Hepatocyte (in vitro differentiated cells): ENCODE results near the gene GOLGA1. TPM values are rescaled to one million over a fixed set of nuclear protein-coding genes. Genes with fewer than 3 reads are reported as not detected.

Experiments used
- DNase-seq: peaks from one replicate; pipeline ENCODE4 v3.0.0-alpha.2; 2016; ENCODE audit warnings: low spot score
- H2AFZ ChIP-seq: fragments of 200-600 bp; sonication (generic); 2 replicates; pipeline ENCODE4 v1.6.0; 2016; ENCODE audit warnings: antibody characterized with exemption, mild to moderate bottlenecking
- H3K27ac ChIP-seq: fragments of 200-600 bp; sonication (generic); 2 replicates; pipeline ENCODE4 v1.5.1; 2016; ENCODE audit warnings: mild to moderate bottlenecking
- H3K27me3 ChIP-seq: fragments of 200-600 bp; sonication (generic); 2 replicates; pipeline ENCODE4 v1.6.1; 2016
- H3K36me3 ChIP-seq: fragments of 200-600 bp; sonication (generic); replicated peaks from 2 replicates; pipeline ENCODE4 v1.5.1; 2016; ENCODE audit warnings: low read depth; ENCODE audit not compliant: insufficient read depth
- H3K4me1 ChIP-seq: fragments of 200-600 bp; sonication (generic); 2 replicates; pipeline ENCODE4 v1.5.1; 2016; ENCODE audit warnings: mild to moderate bottlenecking, moderate library complexity; ENCODE audit not compliant: insufficient read depth
- H3K4me2 ChIP-seq: fragments of 200-600 bp; sonication (generic); 2 replicates; pipeline ENCODE4 v1.6.0; 2016
- H3K4me3 ChIP-seq: fragments of 200-600 bp; sonication (generic); 2 replicates; pipeline ENCODE4 v1.5.1; 2016; ENCODE audit warnings: mild to moderate bottlenecking
- H3K79me2 ChIP-seq: fragments of 200-600 bp; sonication (generic); 2 replicates; pipeline ENCODE4 v1.6.0; 2017; ENCODE audit warnings: mild to moderate bottlenecking
- H3K9me2 ChIP-seq: fragments of 200-600 bp; sonication (generic); replicated peaks from 2 replicates; pipeline ENCODE4 v1.6.0; 2017; ENCODE audit warnings: mild to moderate bottlenecking; ENCODE audit not compliant: insufficient read depth
- H3K9me3 ChIP-seq: fragments of 200-600 bp; sonication (generic); 2 replicates; pipeline ENCODE4 v1.5.1; 2016; ENCODE audit warnings: low read depth, mild to moderate bottlenecking
- H4K20me1 ChIP-seq: fragments of 200-600 bp; sonication (generic); 2 replicates; pipeline ENCODE4 v1.6.0; 2016; ENCODE audit warnings: mild to moderate bottlenecking; ENCODE audit not compliant: insufficient read depth, poor library complexity, severe bottlenecking
- CTCF ChIP-seq: fragments of 200-600 bp; sonication (generic); IDR thresholded peaks from 2 replicates; pipeline ENCODE4 v1.5.1; 2016; ENCODE audit warnings: antibody characterized with exemption, mild to moderate bottlenecking; ENCODE audit not compliant: poor library complexity
- EZH2 ChIP-seq: fragments of 200-600 bp; sonication (generic); IDR thresholded peaks from 2 replicates; pipeline ENCODE4 v1.6.1; 2016; ENCODE audit warnings: antibody characterized with exemption, mild to moderate bottlenecking, borderline replicate concordance
- EZH2phosphoT487 ChIP-seq: fragments of 200-600 bp; sonication (generic); IDR thresholded peaks from one replicate; pipeline ENCODE4 v1.6.1; 2018; ENCODE audit warnings: antibody characterized with exemption, mild to moderate bottlenecking, low read depth, moderate library complexity; ENCODE audit not compliant: unreplicated experiment, severe bottlenecking
- WGBS: methylation state at CpG from one replicate; pipeline ENCODE4 v1.1.6; 2016; ENCODE audit warnings: low lambda C conversion rate; ENCODE audit errors: missing lambda C conversion rate; 5-methylcytosine and 5-hydroxymethylcytosine counted together
- polyA plus RNA-seq: library from polyadenylated mRNA; unstranded; fragments of >200 nt; fragmentation: Nextera tagmentation; extraction: Ambion mirVana; gene quantifications from 2 replicates; pipeline ENCODE4 v1.2.1, GENCODE V29; 2016
- total RNA-seq: library from RNA; depleted of rRNA; stranded (reverse); fragments of >200 nt; gene quantifications from 2 replicates; pipeline ENCODE4 v1.2.3, GENCODE V29; 2014

The GOLGA1 gene
- total and polyA plus RNA-seq, 2 experiments from 2014 or later, result 10.1 to 12.9 TPM

- no peaks in the 10 kb centered on the region for H3K9me3 ChIP-seq
- no peak overlapping the region for H3K4me2 ChIP-seq
- no peak overlapping the region for H3K4me3 ChIP-seq
- H3K36me3 ChIP-seq, result no peaks in the 10 kb centered on the region
- no peaks in the 10 kb centered on the region for H3K4me1 ChIP-seq
- H3K9me2 ChIP-seq, result no peaks in the 10 kb centered on the region
- no peak overlapping the region for H3K27ac ChIP-seq
- no peak for TF ChIP-seq CTCF
- TF ChIP-seq EZH2, result no peak
- TF ChIP-seq EZH2phosphoT487, result no peak
- WGBS, result 41% methylated on average over 2 of the region's 2 CpGs
- no peaks in the 10 kb centered on the region for H4K20me1 ChIP-seq
- H3K79me2 ChIP-seq, result no peaks in the 10 kb centered on the region
- no peaks in the 10 kb centered on the region for H3K27me3 ChIP-seq
- DNase-seq, result no peak
- H2AFZ ChIP-seq, result no peak overlapping the region
Observed at GRCh38 chr9:124975131-124975530, 34.2 kb upstream of the GOLGA1 start.

GRCh38 chr9:124973807-124974206 is 32.9 kb upstream of the GOLGA1 start:
- Histone ChIP-seq H3K4me3 (no peak overlapping the region), H3K4me2 (no peak overlapping the region), H3K36me3 (no peaks in the 10 kb centered on the region), H3K27ac (no peak overlapping the region), H2AFZ (no peak overlapping the region), H3K4me1 (no peaks in the 10 kb centered on the region), H3K9me2 (no peaks in the 10 kb centered on the region), H3K79me2 (no peaks in the 10 kb centered on the region), H3K9me3 (no peaks in the 10 kb centered on the region), H4K20me1 (no peaks in the 10 kb centered on the region), H3K27me3 (no peaks in the 10 kb centered on the region)
- no peak for TF ChIP-seq EZH2phosphoT487
- TF ChIP-seq CTCF, result no peak
- no peak for TF ChIP-seq EZH2
- no peak for DNase-seq
- WGBS, result 87% methylated on average over 6 of the region's 6 CpGs

DNA sequence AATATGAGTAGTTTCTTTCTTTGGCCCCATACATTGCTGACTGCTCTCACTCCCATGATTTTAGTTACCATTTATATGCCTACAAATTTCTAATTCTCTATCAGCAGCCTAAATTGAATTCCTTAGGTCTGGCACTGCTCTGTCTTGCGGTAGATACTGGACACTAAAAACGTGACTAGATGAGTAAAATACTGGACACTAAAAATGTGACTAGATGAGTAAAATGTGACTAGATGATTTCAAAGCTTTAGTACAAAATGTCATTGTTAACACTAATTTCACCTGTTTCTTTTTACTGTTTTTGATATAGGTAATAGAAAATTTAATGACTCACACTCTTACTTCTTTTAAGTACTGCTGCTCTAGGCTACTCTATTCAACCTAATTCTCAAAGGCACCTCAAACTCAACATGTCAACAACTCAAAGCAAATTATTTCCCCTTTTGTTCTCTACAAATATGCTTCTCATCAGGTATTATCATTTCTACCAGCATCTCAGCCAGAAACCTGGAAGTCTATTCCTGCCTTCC is 31.4 kb upstream of the GOLGA1 start:
- no peak for DNase-seq
- Histone ChIP-seq H3K9me3 (no peaks in the 10 kb centered on the region), H3K9me2 (no peaks in the 10 kb centered on the region), H3K4me3 (no peak overlapping the region), H2AFZ (no peak overlapping the region), H3K36me3 (no peaks in the 10 kb centered on the region), H3K27me3 (no peaks in the 10 kb centered on the region), H3K4me1 (no peaks in the 10 kb centered on the region), H3K79me2 (no peaks in the 10 kb centered on the region), H4K20me1 (no peaks in the 10 kb centered on the region), H3K27ac (no peak overlapping the region), H3K4me2 (no peak overlapping the region)
- WGBS, result 99% methylated on average over 2 of the region's 2 CpGs
- TF ChIP-seq EZH2phosphoT487 (no peak), CTCF (no peak), EZH2 (no peak)

- TF ChIP-seq EZH2phosphoT487 (no peak), EZH2 (no peak), CTCF (no peak)
- H3K79me2 ChIP-seq, result no peaks in the 10 kb centered on the region
- no peak overlapping the region for H2AFZ ChIP-seq
- H3K36me3 ChIP-seq, result no peaks in the 10 kb centered on the region
- no peak overlapping the region for H3K27ac ChIP-seq
- WGBS, result 86% methylated on average over 2 of the region's 2 CpGs
- H3K4me1 ChIP-seq, result peaks cover 4% of the 10 kb centered on the region
- no peaks in the 10 kb centered on the region for H3K27me3 ChIP-seq
- no peaks in the 10 kb centered on the region for H3K9me3 ChIP-seq
- no peak overlapping the region for H3K4me2 ChIP-seq
- no peak for DNase-seq
- H3K9me2 ChIP-seq, result no peaks in the 10 kb centered on the region
- no peak overlapping the region for H3K4me3 ChIP-seq
- no peaks in the 10 kb centered on the region for H4K20me1 ChIP-seq
Observed at GRCh38 chr9:124969401-124969800, 28.5 kb upstream of the GOLGA1 start.
